Smooth muscle cell (in vitro differentiated cells): ENCODE measurements around the gene MAGOHB. TPM values are rescaled to one million over a fixed set of nuclear protein-coding genes. Genes with fewer than 3 reads are reported as not detected.

Experiments
- DNase-seq: peaks from one replicate; lab custom pipeline; 2025; ENCODE audit not compliant: unreplicated experiment; lab: John Stamatoyannopoulos, UW
- H2AFZ ChIP-seq: fragments of 200-600 bp; sonication (generic); 2 replicates; pipeline ENCODE4 v1.6.0; 2016; ENCODE audit warnings: antibody characterized with exemption, low read depth, mild to moderate bottlenecking
- H3F3A ChIP-seq: fragments of 200-600 bp; sonication (generic); 2 replicates; pipeline ENCODE4 v1.6.0; 2017; ENCODE audit warnings: antibody characterized with exemption, low read depth
- H3K27ac ChIP-seq: fragments of 200-600 bp; sonication (generic); 2 replicates; pipeline ENCODE4 v1.5.1; 2016; ENCODE audit warnings: low read depth, mild to moderate bottlenecking
- H3K27me3 ChIP-seq: fragments of 200-600 bp; sonication (generic); 2 replicates; pipeline ENCODE4 v1.6.1; 2016; ENCODE audit warnings: low read depth, mild to moderate bottlenecking
- H3K36me3 ChIP-seq: fragments of 200-600 bp; sonication (generic); 2 replicates; pipeline ENCODE4 v1.5.1; 2016; ENCODE audit warnings: low read depth
- H3K4me1 ChIP-seq: fragments of 200-600 bp; sonication (generic); 2 replicates; pipeline ENCODE4 v1.5.1; 2016; ENCODE audit warnings: low read depth
- H3K4me2 ChIP-seq: fragments of 200-600 bp; sonication (generic); 2 replicates; pipeline ENCODE4 v1.6.0; 2016; ENCODE audit warnings: mild to moderate bottlenecking
- H3K4me3 ChIP-seq: fragments of 200-600 bp; sonication (generic); 2 replicates; pipeline ENCODE4 v1.5.1; 2016; ENCODE audit warnings: mild to moderate bottlenecking
- H3K79me2 ChIP-seq: fragments of 200-600 bp; sonication (generic); 2 replicates; pipeline ENCODE4 v1.6.0; 2016; ENCODE audit warnings: low read depth, mild to moderate bottlenecking
- H3K9ac ChIP-seq: fragments of 200-600 bp; sonication (generic); 2 replicates; pipeline ENCODE4 v1.6.0; 2016; ENCODE audit warnings: low read depth
- H3K9me3 ChIP-seq: fragments of 200-600 bp; sonication (generic); replicated peaks from 2 replicates; pipeline ENCODE4 v1.5.1; 2016; ENCODE audit warnings: low read depth
- H4K20me1 ChIP-seq: fragments of 200-600 bp; sonication (generic); 2 replicates; pipeline ENCODE4 v1.6.0; 2016; ENCODE audit warnings: low read depth
- CTCF ChIP-seq: fragments of 200-600 bp; sonication (generic); IDR thresholded peaks from 2 replicates; pipeline ENCODE4 v1.5.1; 2017; ENCODE audit warnings: borderline replicate concordance, mild to moderate bottlenecking, antibody characterized with exemption; ENCODE audit not compliant: insufficient read depth, poor library complexity, severe bottlenecking
- WGBS: methylation state at CpG from one replicate; pipeline ENCODE4 v1.1.7; 2016; ENCODE audit warnings: low lambda C conversion rate; 5-methylcytosine and 5-hydroxymethylcytosine counted together
- polyA plus RNA-seq: library from polyadenylated mRNA; unstranded; fragments of >200 nt; fragmentation: Nextera tagmentation; extraction: Ambion mirVana; gene quantifications from 2 replicates; pipeline ENCODE4 v1.2.1, GENCODE V29; 2016
- total RNA-seq: library from RNA; depleted of rRNA; stranded (reverse); fragments of >200 nt; gene quantifications from 2 replicates; pipeline ENCODE4 v1.2.3, GENCODE V29; 2014

MAGOHB gene
- total and polyA plus RNA-seq, 2 experiments from 2014 or later = 24.0 to 62.2 TPM

- H3K4me1 ChIP-seq = no peaks in the 10 kb centered on the region
- no peak overlapping the region for H3K27ac ChIP-seq
- H3K36me3 ChIP-seq = no peaks in the 10 kb centered on the region
- H3K9ac ChIP-seq = no peak overlapping the region
- TF ChIP-seq CTCF = no peak
- no peaks in the 10 kb centered on the region for H3K27me3 ChIP-seq
- no peak overlapping the region for H2AFZ ChIP-seq
- no peaks in the 10 kb centered on the region for H3K79me2 ChIP-seq
- H3K4me3 ChIP-seq = no peak overlapping the region
- no peak for DNase-seq
- no peak overlapping the region for H3K4me2 ChIP-seq
- H3K9me3 ChIP-seq = no peaks in the 10 kb centered on the region
- no peaks in the 10 kb centered on the region for H4K20me1 ChIP-seq
- no peaks in the 10 kb centered on the region for H3F3A ChIP-seq
These were observed 18.8 kb upstream of the MAGOHB start for GRCh38 chr12:10632226-10632625.

GRCh38 chr12:10624605-10625004 lies 11.2 kb upstream of the MAGOHB start:
- no peaks in the 10 kb centered on the region for H3F3A ChIP-seq
- 81% methylated on average over 3 of the region's 3 CpGs for WGBS
- H3K4me3 ChIP-seq = no peak overlapping the region
- H3K79me2 ChIP-seq = no peaks in the 10 kb centered on the region
- TF ChIP-seq CTCF = no peak
- H3K27ac ChIP-seq = no peak overlapping the region
- no peak overlapping the region for H2AFZ ChIP-seq
- no peaks in the 10 kb centered on the region for H3K9me3 ChIP-seq
- no peaks in the 10 kb centered on the region for H3K4me1 ChIP-seq
- no peaks in the 10 kb centered on the region for H4K20me1 ChIP-seq
- H3K9ac ChIP-seq = no peak overlapping the region
- H3K4me2 ChIP-seq = no peak overlapping the region
- H3K36me3 ChIP-seq = no peaks in the 10 kb centered on the region
- DNase-seq = no peak
- H3K27me3 ChIP-seq = no peaks in the 10 kb centered on the region

- Histone ChIP-seq H3F3A (no peaks in the 10 kb centered on the region), H3K79me2 (no peaks in the 10 kb centered on the region), H3K4me3 (no peak overlapping the region), H3K9me3 (no peaks in the 10 kb centered on the region), H3K9ac (no peak overlapping the region), H4K20me1 (no peaks in the 10 kb centered on the region), H3K4me2 (no peak overlapping the region), H3K27ac (no peak overlapping the region), H3K4me1 (no peaks in the 10 kb centered on the region), H3K36me3 (no peaks in the 10 kb centered on the region), H3K27me3 (no peaks in the 10 kb centered on the region), H2AFZ (no peak overlapping the region)
- TF ChIP-seq CTCF = no peak
- DNase-seq = no peak
These were observed 9.7 kb upstream of the MAGOHB start for GRCh38 chr12:10623131-10623530.

- H3K36me3 ChIP-seq = no peaks in the 10 kb centered on the region
- H3K4me3 ChIP-seq = no peak overlapping the region
- no peaks in the 10 kb centered on the region for H3K9me3 ChIP-seq
- H3K9ac ChIP-seq = no peak overlapping the region
- DNase-seq = no peak
- no peaks in the 10 kb centered on the region for H3K27me3 ChIP-seq
- TF ChIP-seq CTCF = no peak
- no peaks in the 10 kb centered on the region for H3K79me2 ChIP-seq
- no peaks in the 10 kb centered on the region for H3F3A ChIP-seq
- H3K4me2 ChIP-seq = no peak overlapping the region
- H4K20me1 ChIP-seq = no peaks in the 10 kb centered on the region
- WGBS = 86% methylated on average over 1 of the region's 1 CpG
- H3K27ac ChIP-seq = no peak overlapping the region
- H2AFZ ChIP-seq = no peak overlapping the region
- no peaks in the 10 kb centered on the region for H3K4me1 ChIP-seq
These were observed 7.9 kb upstream of the MAGOHB start for GRCh38 chr12:10621278-10621677.
